PC-3 (cell line): ENCODE measurements around the gene STRN.

Experiments
- CTCF ChIP-seq: fragments of 300-600 bp; sonication (generic); conservative IDR thresholded peaks from 2 replicates; pipeline ENCODE4 v1.5.1; 2017; ENCODE audit warnings: antibody characterized with exemption, low read depth, mild to moderate bottlenecking, low read length
- EZH2 ChIP-seq: fragments of 300-600 bp; sonication (generic); IDR thresholded peaks from one replicate; pipeline ENCODE4 v1.6.1; 2017; ENCODE audit warnings: antibody characterized with exemption, mild to moderate bottlenecking, low read length; ENCODE audit not compliant: unreplicated experiment

- no peak for TF ChIP-seq CTCF
- no peak for TF ChIP-seq EZH2
These were observed 155.3 kb downstream of the STRN start for GRCh38 chr2:36811071-36811470.
